PC-9 (cell line): ENCODE results near the gene TMEM238. TPM values are rescaled to one million over a fixed set of nuclear protein-coding genes. Genes with fewer than 3 reads are reported as not detected.

ENCODE experiments used
- BruUV-seq: library from RNA; stranded (reverse); fragments of 400-500 nt; replicated peaks from 2 replicates; lab custom pipeline; 2021; lab: Mats Ljungman, UMichigan
- CTCF ChIA-PET: fragments of 300-600 bp; sonication (Branson Sonifier 250); formaldehyde crosslinking; loops from one replicate; lab custom pipeline; 2022; ENCODE audit warnings: antibody characterized with exemption; lab: Charles Lee
- POLR2A ChIA-PET: fragments of 300-600 bp; sonication (Branson Sonifier 250); formaldehyde crosslinking; loops from one replicate; lab custom pipeline; 2022; ENCODE audit warnings: antibody characterized with exemption; ENCODE audit not compliant: unreplicated experiment; lab: Charles Lee
- DNase-seq, 2 experiments: peaks; one replicate each; pipeline versions ENCODE4 v3.0.0 to v3.0.0-alpha.2; 2015 to 2022; ENCODE audit warnings: mixed read lengths in 1 of 2
- H2AFZ ChIP-seq: fragments of 200-600 bp; sonication (generic); 2 replicates; pipeline ENCODE4 v1.8.1; 2017; ENCODE audit warnings: antibody characterized with exemption
- H3F3A ChIP-seq: fragments of 200-600 bp; sonication (generic); 2 replicates; pipeline ENCODE4 v1.8.1; 2017; ENCODE audit warnings: antibody characterized with exemption, mild to moderate bottlenecking, low read depth; ENCODE audit not compliant: insufficient read depth
- H3K27ac ChIP-seq: fragments of 200-600 bp; sonication (generic); 2 replicates; pipeline ENCODE4 v1.6.1; 2016; ENCODE audit warnings: mixed run types
- H3K27me3 ChIP-seq: fragments of 200-600 bp; sonication (generic); 2 replicates; pipeline ENCODE4 v1.6.1; 2016; ENCODE audit warnings: low read depth, mixed run types; ENCODE audit not compliant: insufficient read depth
- H3K36me3 ChIP-seq: fragments of 200-600 bp; sonication (generic); 2 replicates; pipeline ENCODE4 v1.6.1; 2016; ENCODE audit warnings: low read depth, mixed run types
- H3K4me1 ChIP-seq: fragments of 200-600 bp; sonication (generic); replicated peaks from 2 replicates; pipeline ENCODE4 v1.6.1; 2016; ENCODE audit warnings: mixed run types; ENCODE audit not compliant: insufficient read depth
- H3K4me2 ChIP-seq: fragments of 200-600 bp; sonication (generic); 2 replicates; pipeline ENCODE4 v1.6.1; 2017; ENCODE audit warnings: mixed run types
- H3K4me3 ChIP-seq: fragments of 200-600 bp; sonication (generic); 2 replicates; pipeline ENCODE4 v1.6.1; 2016; ENCODE audit warnings: mixed run types
- H3K79me2 ChIP-seq: fragments of 200-600 bp; sonication (generic); 2 replicates; pipeline ENCODE4 v1.6.1; 2017; ENCODE audit warnings: low read depth, mixed run types
- H3K9me2 ChIP-seq: fragments of 200-600 bp; sonication (generic); 2 replicates; pipeline ENCODE4 v1.8.1; 2017; ENCODE audit warnings: mild to moderate bottlenecking; ENCODE audit not compliant: insufficient read depth
- H3K9me3 ChIP-seq: fragments of 200-600 bp; sonication (generic); 2 replicates; pipeline ENCODE4 v1.8.1; 2016; ENCODE audit warnings: low read depth; ENCODE audit not compliant: insufficient read depth
- H4K20me1 ChIP-seq: fragments of 200-600 bp; sonication (generic); 2 replicates; pipeline ENCODE4 v1.8.1; 2017; ENCODE audit not compliant: insufficient read depth
- EZH2 ChIP-seq: fragments of 200-600 bp; sonication (generic); IDR thresholded peaks from 2 replicates; pipeline ENCODE4 v1.8.0; 2017; ENCODE audit warnings: antibody characterized with exemption, low read depth
- intact Hi-C: fragments of 100-400 bp; cut with micrococcal nuclease; formaldehyde crosslinking; loops from one replicate; pipeline ENCODE4 v1.10.0; 2022; ENCODE audit not compliant: unreplicated experiment
- total RNA-seq: library from RNA; stranded (reverse); gene quantifications from 2 replicates; pipeline ENCODE4 v1.2.3, GENCODE V29; 2021
- TF ChIP-seq, protein P1 (sequence below): fragments of 200-600 bp; sonication (generic); conservative IDR thresholded peaks from 2 replicates; pipeline ENCODE4 v1.6.1; 2017; ENCODE audit warnings: mixed run types, antibody characterized with exemption, mild to moderate bottlenecking, moderate library complexity

Gene TMEM238
- total RNA-seq, 1 experiment from 2014 or later = 40.4 TPM

DNA sequence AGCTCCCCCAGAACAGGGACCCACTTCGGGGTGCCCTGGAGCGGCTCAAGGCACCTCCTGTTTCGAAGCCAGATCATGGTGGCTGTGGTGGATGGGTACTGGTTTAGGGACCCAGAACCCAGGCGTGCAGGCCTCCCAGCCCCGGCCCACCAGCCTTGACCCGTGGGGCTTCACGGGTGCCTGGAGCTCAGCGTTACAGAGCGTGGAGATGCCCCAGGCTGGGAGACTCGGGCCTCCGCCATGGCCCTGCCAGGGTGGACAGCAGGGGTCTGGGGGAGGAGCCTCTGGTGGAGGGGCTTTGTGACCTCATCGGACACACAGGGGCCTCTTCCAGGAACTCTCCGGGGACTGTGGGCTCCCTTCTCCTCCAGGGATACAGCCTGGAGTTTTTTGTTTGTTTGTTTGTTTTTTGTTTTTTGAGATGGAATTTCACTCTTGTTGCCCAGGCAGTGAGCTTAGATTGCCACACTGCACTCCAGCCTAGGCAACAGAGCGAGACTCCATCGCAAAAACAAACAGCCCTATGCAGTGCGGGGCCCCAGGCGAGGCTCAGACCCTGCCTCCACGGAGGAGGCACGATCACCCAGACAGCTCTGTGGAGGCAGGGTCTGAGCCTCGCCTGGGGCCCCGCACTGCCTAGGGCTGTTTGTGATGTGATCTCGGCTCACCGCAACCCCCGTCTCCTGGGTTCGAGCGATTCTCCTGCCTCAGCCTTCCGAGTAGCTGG lies 20.9 kb downstream of the TMEM238 start, which contains the start of gene GARIN5B:
Gene GARIN5B, minus strand, starts transcription at position 271 of the 727 bp plus-strand sequence. Its CDS starts 194 bp downstream, at position 77.
- no TSS peak for BruUV-seq
- intact Hi-C loops = no loop called here
- no peaks in the 10 kb centered on the region for H4K20me1 ChIP-seq
- no peak within 1 kb of the TSS for H3K4me3 ChIP-seq
- H3K27me3 ChIP-seq = no peaks in the 10 kb centered on the region
- no peak within 1 kb of the TSS for H2AFZ ChIP-seq
- no peaks in the 10 kb centered on the region for H3K36me3 ChIP-seq
- H3K79me2 ChIP-seq = no peaks in the 10 kb centered on the region
- DNase-seq = no peak
- no peak within 1 kb of the TSS for H3K27ac ChIP-seq
- no peaks in the 10 kb centered on the region for H3K4me1 ChIP-seq
- peaks cover 15% of the 10 kb centered on the region; the same call in 1 of the 2 replicates for H3F3A ChIP-seq
- TF ChIP-seq EZH2 = no peak
- TF ChIP-seq, protein P1, sequence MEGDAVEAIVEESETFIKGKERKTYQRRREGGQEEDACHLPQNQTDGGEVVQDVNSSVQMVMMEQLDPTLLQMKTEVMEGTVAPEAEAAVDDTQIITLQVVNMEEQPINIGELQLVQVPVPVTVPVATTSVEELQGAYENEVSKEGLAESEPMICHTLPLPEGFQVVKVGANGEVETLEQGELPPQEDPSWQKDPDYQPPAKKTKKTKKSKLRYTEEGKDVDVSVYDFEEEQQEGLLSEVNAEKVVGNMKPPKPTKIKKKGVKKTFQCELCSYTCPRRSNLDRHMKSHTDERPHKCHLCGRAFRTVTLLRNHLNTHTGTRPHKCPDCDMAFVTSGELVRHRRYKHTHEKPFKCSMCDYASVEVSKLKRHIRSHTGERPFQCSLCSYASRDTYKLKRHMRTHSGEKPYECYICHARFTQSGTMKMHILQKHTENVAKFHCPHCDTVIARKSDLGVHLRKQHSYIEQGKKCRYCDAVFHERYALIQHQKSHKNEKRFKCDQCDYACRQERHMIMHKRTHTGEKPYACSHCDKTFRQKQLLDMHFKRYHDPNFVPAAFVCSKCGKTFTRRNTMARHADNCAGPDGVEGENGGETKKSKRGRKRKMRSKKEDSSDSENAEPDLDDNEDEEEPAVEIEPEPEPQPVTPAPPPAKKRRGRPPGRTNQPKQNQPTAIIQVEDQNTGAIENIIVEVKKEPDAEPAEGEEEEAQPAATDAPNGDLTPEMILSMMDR = no peak
- H3K4me2 ChIP-seq = no peak within 1 kb of the TSS
- CTCF ChIA-PET = interaction anchor here (0.6 kb wide), 1 partner anchor 9 kb away, joined by 3 read pairs; no protein-coding TSS in a partner anchor
- H3K9me2 ChIP-seq = no peaks in the 10 kb centered on the region
- POLR2A ChIA-PET = interaction anchor here (0.6 to 0.7 kb wide), 2 partner anchors 13 to 33 kb away, joined by 5 to 10 read pairs; no protein-coding TSS in a partner anchor
- no peaks in the 10 kb centered on the region for H3K9me3 ChIP-seq

DNA sequence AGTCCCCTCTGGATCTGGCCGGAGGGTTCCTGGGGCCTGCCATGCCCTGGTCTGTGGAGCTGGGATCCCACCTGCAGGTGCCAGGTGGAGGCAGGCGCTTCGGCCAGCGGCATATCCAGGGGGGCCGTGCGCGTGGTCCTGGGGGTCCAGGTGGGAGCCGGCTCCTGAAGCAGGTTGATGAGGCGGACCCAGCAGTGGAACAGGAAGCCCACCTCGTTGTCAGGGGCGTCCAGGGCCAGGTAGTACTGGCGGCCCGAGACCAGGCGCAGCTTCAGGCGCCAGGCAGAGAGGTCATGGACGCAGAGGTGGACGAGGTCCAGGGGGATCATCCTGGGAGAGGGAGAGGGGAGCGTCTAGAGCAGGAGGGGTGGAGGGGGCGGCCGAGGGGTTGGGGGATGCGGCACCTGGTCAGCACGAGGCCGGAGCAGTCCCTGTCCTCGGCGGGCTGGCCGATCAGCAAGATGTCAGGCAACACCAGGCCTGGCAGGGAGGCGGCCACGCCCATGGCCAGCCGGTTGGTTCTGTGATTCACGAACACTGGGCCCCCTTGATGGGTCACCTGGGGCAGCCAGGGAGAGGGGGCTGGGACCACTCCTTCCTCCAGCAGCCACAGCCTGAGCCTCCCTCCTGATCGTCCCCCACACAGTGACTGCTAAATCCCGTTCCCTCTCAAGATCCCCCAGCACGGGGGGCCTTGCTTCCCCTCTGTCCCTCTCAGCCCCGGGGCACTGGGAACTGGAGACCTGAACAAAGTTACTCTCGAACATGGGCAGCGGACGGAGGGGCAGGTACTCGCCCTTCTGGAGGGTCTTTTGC lies 21.7 kb downstream of the TMEM238 start:
- H3K9me2 ChIP-seq = no peaks in the 10 kb centered on the region
- H3K4me1 ChIP-seq = no peaks in the 10 kb centered on the region
- H3K27ac ChIP-seq = no peak overlapping the region
- H3K36me3 ChIP-seq = no peaks in the 10 kb centered on the region
- TF ChIP-seq, protein P1 = no peak
- no peak for TF ChIP-seq EZH2
- intact Hi-C loops = no loop called here
- no peak overlapping the region for H3K4me3 ChIP-seq
- H3K4me2 ChIP-seq = no peak overlapping the region
- peaks cover 15% of the 10 kb centered on the region; the same call in 1 of the 2 replicates for H3F3A ChIP-seq
- no TSS peak for BruUV-seq
- CTCF ChIA-PET = no interaction called here
- DNase-seq = no peak
- no peak overlapping the region for H2AFZ ChIP-seq
- H3K79me2 ChIP-seq = no peaks in the 10 kb centered on the region
- POLR2A ChIA-PET = interaction anchor here (0.6 kb wide), 1 partner anchor 22 kb away, joined by 5 read pairs; the partner anchor contains the start of gene TMEM238
- no peaks in the 10 kb centered on the region for H4K20me1 ChIP-seq
- H3K9me3 ChIP-seq = no peaks in the 10 kb centered on the region
- no peaks in the 10 kb centered on the region for H3K27me3 ChIP-seq

DNA sequence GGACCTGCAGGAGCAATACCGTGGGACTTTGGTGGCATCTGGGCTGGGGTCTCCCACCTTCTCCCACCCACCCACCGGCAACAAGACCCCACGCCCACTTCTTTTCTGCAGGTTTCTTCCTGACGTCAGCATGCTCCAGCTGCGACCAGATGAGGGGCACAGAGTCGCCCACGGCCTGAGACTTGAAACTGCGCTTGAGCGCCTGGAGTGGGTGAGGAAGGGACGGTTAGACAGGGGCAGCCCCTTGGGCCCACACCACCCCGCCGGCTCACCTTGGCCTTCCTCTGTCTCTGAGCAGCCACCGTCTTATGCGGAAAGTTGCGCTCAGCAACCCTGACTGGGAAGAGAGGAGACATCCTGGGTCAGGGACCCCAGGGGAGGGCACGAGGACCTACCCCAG lies 23.2 kb downstream of the TMEM238 start:
- ChIA-PET POLR2A (no interaction called here), CTCF (no interaction called here)
- no peak overlapping the region for H3K4me2 ChIP-seq
- H2AFZ ChIP-seq = no peak overlapping the region
- H3K36me3 ChIP-seq = no peaks in the 10 kb centered on the region
- intact Hi-C loops = no loop called here
- H3K4me1 ChIP-seq = no peaks in the 10 kb centered on the region
- no peaks in the 10 kb centered on the region for H3K9me3 ChIP-seq
- H3K9me2 ChIP-seq = no peaks in the 10 kb centered on the region
- no peaks in the 10 kb centered on the region for H3K79me2 ChIP-seq
- no peak overlapping the region for H3K4me3 ChIP-seq
- peaks cover 17% of the 10 kb centered on the region; the same call in 1 of the 2 replicates for H3F3A ChIP-seq
- no TSS peak for BruUV-seq
- peaks cover 5% of the 10 kb centered on the region for H3K27me3 ChIP-seq
- DNase-seq = no peak
- TF ChIP-seq EZH2 = no peak
- TF ChIP-seq, protein P1 = no peak
- no peak overlapping the region for H3K27ac ChIP-seq
- no peaks in the 10 kb centered on the region for H4K20me1 ChIP-seq
